NCI-H128 (cell line): ENCODE results near the gene TMEM258.

Source experiments
- DNase-seq: peaks from one replicate; lab custom pipeline; 2025; ENCODE audit not compliant: unreplicated experiment; lab: John Stamatoyannopoulos, UW

TMEM258 gene

DNA sequence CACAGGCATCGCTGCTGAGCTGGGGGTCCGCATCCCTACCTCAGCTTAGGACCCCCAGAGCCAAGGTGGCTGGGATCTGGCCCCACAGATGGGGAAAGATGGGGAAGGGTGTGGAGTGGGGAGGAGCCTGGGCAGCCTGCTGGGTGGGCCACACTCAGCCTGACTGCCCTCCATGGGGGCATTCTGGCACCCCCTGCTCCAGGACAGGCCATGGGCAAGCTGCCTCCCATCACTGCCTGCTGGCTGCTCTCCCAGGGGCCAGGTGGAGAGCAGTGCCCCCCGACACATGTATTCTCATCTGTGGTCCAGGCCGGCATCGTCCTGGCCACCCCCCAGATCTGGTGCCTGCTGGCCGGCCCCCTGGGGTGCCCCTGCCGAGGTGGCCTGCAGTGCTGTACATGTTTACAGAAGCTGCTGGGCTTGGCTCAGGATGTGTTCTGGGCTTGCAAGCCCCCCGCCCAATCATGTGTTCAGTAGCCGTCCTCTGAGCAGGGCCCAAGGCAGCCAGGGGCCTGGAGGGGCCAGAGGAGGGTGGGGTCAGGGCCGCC is 47.7 kb downstream of the TMEM258 start:
- no peak for DNase-seq

DNA sequence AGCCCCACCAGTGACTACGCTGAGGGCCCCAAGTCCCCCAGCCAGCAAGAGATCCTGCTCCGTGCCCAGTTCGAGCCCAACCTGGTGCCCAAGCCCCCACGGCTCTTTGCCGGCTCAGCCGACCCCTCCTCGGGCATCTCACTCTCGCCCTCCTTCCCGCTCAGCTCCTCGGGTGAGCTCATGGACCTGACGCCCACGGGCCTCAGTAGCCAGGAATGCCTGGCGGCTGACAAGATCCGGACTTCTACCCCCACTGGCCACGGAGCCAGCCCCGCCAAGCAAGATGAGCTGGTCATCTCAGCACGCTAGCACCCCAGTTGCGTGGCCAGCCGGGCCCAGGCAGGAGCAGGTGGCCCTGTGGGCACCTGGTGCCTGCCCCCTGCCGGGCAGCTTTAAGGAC is 48.2 kb downstream of the TMEM258 start:
- no peak for DNase-seq

DNA sequence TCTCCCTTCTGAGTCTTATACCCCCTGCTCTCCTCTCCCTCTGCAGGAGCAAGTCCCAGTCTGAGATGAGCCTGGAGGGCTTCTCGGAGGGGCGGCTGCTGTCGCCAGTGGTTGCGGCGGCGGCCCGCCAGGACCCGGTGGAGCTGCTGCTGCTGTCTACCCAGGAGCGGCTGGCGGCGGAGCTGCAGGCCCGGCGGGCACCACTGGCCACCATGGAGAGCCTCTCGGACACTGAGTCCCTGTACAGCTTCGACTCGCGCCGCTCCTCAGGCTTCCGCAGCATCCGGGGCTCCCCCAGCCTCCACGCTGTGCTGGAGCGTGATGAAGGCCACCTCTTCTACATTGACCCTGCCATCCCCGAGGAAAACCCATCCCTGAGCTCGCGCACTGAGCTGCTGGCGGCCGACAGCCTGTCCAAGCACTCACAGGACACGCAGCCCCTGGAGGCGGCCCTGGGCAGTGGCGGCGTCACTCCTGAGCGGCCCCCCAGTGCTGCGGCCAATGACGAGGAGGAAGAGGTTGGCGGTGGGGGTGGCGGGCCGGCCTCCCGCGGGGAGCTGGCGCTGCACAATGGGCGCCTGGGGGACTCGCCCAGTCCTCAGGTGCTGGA is 48.8 kb downstream of the TMEM258 start:
- DNase-seq = no peak

DNA sequence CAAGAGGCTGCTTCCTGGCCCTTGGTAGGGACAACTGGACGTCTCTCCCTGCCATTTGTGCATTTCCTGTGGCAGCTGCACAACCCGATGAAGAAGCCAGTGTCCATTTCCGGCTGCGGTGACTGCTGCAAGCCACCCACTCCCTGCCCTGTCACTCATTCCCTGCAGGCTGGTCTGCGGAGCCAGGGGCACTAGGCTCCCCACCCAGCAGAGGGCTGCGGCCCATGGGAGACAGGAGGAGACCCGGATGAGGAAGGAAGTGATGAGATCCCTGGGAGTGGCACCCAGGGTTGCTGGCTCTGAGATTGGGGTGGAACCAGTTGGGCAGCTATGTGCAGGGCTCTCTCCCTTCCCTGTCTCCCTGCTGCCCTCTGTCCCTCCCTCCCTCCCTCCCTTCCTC is 50.0 kb downstream of the TMEM258 start:
- no peak for DNase-seq

DNA sequence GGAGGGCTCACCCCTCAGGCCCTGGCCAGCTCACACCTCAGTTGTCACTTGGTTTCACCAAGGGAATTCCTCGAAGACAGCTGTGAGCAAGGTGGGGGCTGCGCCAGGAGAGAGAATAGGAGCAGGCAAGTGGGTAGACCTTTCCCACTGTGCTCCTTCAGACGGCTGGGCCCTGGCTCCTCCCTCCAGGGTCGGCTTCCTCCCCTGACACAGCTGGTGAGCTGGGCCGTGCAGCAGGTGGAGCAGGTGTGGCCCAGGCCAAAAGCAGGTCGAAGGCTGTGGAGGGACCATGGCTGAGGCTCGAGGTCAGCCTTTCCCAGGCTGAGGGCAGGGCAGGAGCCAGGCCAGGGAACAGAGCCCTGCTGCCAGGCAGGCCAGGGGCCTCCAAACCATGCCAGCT is 52.4 kb downstream of the TMEM258 start:
- no peak for DNase-seq

DNA sequence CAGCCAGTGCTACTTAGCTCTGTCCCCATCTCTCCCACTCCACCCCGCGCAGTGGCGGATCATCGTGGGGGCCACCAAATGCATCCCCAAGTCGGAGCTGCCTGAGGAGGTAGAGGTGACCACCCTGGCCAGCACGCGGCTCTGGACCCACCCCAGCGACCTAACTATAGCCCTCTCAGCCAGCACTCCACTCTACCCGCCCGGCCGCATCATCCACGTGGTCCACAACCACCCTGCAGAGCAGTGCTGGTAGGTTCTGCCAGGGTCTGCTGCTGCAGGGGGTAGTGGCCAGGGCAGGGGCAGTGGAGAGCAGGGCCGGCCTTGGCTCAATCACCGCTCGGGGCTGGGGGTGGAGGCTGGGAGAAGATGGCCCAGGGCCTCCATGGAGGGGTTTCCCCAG is 53.0 kb downstream of the TMEM258 start:
- DNase-seq = no peak
